Measurements from ENCODE around the gene APOL4.
"Not testable (repeated sequence)": the region's sequence is repeated elsewhere in the genome, so short reads cannot be mapped to it uniquely, and the experiment has no call there.

APOL4 gene

DNA sequence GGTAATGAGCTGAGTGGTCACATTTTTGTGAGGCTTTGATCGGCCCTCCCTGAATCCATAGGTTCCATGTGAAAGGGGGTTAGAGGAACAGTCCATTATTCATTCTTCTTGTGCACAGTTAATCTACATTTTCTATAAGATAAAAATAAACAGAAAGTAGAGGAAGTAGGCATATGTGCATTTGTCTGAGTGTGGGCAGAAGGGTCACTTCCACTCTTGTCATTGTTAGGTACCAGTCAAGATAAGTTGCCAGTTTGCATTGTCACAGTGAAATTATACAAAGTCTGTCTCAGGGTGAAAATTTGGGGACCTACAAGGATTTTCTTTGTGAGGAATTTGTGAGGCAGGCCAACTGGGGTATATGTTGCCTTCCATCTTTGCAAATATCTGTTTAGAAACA lies 4.6 kb upstream of the APOL4 start:
- DNase-seq (ENCODE audit: low read depth), result no peak

DNA sequence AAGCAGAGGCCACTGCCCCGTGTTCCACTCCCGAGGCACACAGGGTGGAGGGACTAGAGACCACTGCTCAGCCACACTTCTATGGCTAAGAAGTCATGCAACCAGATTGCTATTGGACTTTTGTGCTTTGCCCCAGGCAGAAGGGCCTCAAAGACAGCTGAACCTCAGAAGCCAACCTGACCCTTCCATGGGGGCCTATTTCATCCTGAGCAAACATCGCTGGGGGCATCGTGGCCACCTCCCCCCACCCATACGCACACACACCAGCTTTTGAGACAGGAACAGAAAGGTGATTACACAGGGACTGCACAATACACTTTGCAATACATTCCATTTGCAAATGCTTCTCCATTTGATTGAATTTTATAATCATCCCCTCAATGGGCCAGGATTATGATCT lies 4.0 kb upstream of the APOL4 start:
- DNase-seq (ENCODE audit: low read depth), result not testable (repeated sequence)

- no peak for DNase-seq (ENCODE audit: low read depth)
These were observed 3.0 kb upstream of the APOL4 start for GRCh38 chr22:36204632-36205015.

GRCh38 chr22:36204001-36204631 lies 2.5 kb upstream of the APOL4 start:
- DNase-seq (ENCODE audit: low read depth), result no peak

DNA sequence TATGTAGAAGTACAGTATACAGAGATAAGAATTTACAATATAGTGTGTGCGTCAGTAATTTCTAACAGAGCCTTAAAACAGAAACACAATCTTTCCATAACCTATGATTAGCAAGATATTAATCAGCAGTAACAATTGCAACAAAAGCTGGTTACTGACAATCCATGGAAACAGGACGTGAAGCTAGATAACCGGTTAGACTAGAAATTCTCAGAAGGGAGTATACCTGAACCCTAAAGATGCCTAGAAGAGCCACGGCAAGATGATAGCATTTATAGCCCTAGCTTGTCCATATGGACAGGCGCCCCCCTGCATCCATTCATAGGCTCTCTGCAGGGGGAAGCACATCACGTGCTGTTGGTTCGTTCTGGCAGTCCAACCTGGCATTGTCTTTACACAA lies 1.8 kb upstream of the APOL4 start:
- not testable (repeated sequence) for DNase-seq (ENCODE audit: low read depth)

GRCh38 chr22:36202906-36203305 lies 1.3 kb upstream of the APOL4 start:
- DNase-seq (ENCODE audit: low read depth), result not testable (repeated sequence)

GRCh38 chr22:36201025-36201424 lies 584 bp downstream of the APOL4 start:
- not testable (repeated sequence) for DNase-seq (ENCODE audit: low read depth)

GRCh38 chr22:36199001-36199551 lies 2.5 kb downstream of the APOL4 start:
- DNase-seq (ENCODE audit: low read depth), result no peak

GRCh38 chr22:36198536-36198935 lies 3.1 kb downstream of the APOL4 start:
- no peak for DNase-seq (ENCODE audit: low read depth)

DNA sequence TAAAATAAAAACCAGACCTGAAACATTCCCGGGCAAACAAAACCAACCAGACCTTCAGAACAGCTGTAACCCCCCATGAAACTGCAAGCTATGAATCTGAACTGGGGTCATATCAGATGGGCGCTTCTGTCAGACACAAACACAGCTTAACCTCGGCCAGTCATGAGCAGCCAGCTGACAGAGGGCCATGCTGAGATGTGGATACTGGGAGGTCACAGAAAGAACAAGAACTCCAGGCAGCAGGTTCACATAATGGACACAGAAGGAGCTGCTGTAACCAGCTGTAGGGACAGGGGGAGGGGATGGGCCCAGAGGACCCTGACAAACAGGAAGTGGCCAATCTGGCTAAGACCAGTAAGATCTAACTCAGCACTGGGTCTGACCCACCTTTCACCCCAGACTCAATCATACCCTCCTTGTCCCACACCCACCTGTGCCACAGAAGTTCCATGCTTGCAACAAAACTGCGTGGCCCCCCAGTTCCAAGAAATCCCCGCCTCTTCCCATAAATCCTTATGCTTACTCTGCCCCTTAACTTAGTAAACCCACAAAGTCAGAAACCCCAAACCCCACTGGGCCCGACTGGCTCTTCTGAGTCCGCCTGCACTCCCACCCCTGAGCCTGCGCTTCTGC lies 4.0 kb downstream of the APOL4 start:
- DNase-seq (ENCODE audit: low read depth), result no peak

GRCh38 chr22:36197065-36197440 lies 4.6 kb downstream of the APOL4 start:
- DNase-seq (ENCODE audit: low read depth), result peak; percentile 77

DNA sequence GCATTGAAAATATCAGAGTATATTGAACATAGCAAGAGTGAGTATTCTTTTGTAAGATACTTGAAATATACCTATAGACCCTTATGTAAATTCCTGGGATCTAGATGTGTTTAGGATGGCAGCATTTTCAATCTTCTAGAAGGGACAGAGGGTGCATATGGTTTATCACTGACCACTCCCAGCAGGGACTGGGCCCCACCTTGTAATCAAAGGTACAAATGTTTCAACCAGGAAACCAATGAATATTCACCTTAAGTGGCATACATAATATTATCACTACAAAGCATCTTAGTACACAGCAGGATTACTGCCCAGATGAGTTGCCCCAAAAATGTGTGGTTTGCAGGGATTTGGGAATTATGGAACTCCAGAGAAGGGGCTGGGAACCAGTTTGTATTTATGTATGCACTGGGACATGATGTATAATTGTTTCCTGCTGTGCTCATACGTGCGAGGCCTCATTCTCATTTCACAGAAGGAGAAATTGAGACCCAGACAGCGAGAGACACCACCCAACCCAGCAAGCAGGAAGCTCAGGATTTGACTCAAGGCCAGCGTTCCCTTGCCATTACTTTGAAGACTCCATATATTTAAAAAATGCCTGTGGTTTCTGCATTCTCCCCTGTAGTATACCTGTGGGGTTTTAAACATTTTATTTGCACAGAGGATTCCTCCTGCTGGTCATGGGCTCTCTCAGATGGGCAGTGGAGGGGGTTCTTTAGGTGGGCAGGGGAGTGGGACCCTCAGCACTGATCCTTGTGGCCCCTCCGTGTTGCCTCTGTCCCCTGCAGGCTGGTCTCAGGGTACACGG lies 5.2 kb downstream of the APOL4 start:
- no peak for DNase-seq (ENCODE audit: low read depth)

DNA sequence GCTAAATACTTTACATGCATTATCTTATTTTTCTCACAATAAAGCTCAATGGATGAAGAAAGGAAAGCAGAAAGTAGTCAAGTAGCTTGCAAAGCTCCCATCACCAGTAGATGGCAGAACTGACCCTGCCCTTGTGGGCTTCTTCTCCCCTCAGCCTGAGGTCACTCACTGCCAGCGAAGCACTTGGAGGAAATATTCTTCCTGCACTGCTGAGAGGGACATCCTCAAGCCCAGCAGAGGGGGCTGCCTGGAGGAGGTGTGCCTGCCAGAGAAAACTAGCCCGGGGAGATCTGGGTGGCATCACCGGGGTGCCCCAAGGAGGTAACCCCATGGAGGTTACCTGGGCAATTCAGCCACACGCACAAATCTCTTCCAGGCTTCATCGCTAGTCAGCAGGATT lies 6.6 kb downstream of the APOL4 start:
- DNase-seq (ENCODE audit: low read depth), result peak; percentile 73

DNA sequence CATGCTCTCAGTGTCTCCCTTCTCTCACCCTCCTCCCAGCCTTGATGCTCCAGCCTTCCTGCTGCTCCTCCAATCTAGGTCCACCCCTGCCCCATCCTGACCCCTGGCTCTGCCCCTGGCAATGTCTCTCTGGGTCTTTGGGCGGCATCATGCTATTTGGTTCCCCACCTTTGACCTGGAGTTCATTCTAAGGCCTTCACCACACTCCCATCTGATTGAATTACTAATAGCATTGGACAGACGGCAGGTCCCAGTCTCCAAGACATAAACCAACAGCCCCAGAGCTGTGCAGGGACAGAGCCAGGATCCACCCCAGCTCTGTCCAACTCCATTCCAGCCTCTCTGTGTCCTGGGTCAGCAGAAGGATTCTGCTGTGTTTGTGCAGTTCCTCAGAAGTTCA lies 7.2 kb downstream of the APOL4 start:
- no peak for DNase-seq (ENCODE audit: low read depth)

GRCh38 chr22:36193577-36193976 lies 8.0 kb downstream of the APOL4 start:
- DNase-seq (ENCODE audit: low read depth), result no peak

DNA sequence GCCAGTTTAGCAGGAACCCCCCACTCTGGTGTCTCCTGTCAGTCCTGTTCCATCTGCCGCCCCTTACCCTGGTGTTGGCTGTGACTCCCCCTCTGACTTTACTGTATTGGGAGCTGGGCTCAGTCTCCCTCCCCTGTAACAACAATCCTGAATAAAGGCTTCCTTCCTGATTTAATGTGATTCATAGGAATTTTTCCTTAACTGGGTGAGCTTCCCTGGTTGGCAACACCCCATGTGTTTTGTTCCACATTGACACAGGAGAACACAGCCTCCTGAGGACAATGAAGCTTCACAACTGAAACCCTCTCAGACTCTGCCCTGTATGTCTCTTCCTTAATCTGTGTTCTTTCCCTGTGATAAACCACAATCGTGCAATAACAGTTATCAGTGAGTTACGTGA lies 8.4 kb downstream of the APOL4 start:
- no peak for DNase-seq (ENCODE audit: low read depth)

DNA sequence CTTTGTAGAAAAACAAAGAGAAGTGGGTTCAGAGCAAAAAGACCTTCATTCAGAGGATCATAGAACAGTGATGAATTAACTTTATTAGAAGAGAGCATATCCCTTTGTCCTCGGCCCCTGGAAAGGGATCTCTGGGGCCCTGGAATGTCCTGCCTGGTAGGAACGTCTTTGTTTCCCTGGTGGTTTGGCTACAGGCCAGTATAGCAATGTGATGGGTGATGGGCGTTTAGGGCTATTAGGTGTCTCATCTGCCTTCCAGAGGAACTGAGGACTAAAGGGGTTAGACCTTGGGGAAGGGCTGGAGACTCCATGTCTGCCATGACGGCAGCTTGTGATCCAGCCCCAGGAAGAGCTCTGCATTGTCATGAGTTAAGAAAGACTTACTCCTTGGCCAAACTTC lies 9.1 kb downstream of the APOL4 start:
- no peak for DNase-seq (ENCODE audit: low read depth)

DNA sequence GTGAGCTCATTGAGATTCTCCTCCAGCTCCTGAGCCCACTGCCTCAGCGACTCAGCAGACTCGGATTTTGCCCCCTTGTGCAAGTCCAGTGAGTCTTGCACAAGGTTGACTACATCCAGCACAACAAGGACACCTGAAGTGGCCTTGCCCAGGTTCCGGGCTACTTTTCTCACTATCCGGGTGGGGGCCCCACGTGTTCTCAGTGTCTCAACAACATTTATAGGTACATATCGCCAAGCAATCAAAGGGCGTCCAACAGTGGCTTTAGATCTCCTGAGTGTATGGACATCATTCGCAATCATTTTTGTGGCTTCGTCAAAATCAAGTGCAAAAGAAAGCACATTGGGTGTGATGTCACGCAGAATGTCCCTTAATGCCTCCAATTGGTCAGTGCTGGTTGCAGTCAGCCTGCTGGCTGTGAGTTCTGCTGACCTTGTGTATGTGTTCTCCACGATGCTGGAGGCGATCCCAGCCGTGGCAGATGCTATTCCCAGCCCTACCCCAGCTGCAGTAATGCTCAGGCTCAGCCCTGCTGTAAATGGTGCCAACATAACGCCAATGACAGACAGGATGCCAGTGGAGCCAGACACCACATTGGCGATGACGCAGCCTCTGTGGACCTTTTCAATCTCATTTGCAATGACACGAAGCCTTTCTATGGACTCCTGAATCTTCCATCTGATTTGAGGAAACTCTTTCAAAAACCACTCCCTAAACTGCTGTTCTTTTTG lies 10.3 kb downstream of the APOL4 start:
- DNase-seq (ENCODE audit: low read depth), result no peak

DNA sequence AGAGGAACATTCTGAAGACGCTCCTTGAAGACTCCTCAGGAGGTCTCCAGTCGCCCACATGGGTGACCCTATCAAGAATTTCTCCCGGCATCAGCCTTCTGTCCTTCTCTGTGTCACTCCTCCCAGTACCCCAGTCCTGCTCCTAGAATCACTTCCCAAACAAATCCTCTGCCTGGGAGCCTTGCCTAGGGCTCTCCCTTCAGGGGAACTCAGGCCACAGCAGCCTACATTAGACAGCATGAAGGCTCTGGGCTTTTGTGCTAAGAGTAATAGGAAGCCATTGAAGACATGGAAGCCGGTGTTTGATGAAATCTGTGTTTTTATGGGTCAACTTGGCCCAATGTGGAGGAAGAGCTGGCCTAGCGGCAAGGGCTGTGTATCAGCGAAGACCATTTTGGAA lies 13.7 kb downstream of the APOL4 start:
- DNase-seq (ENCODE audit: low read depth), result not testable (repeated sequence)

- no peak for DNase-seq (ENCODE audit: low read depth)
These were observed 15.6 kb downstream of the APOL4 start for GRCh38 chr22:36185828-36186624.

GRCh38 chr22:36184433-36185025 lies 17.1 kb downstream of the APOL4 start:
- no peak for DNase-seq (ENCODE audit: low read depth)
